Glomerular endothelial cell (primary cell): Measurements from ENCODE around the gene PPP4R2. TPM values are rescaled to one million over a fixed set of nuclear protein-coding genes. Genes with fewer than 3 reads are reported as not detected.

Source experiments
- DNase-seq: peaks from one replicate; pipeline ENCODE4 v3.0.0-alpha.2; 2011; ENCODE audit warnings: low read depth, low spot score; ENCODE audit errors: extremely low read depth
- total RNA-seq: library from RNA; depleted of rRNA; stranded (reverse); fragments of >200 nt; gene quantifications from 2 replicates; pipeline ENCODE4 v1.2.3, GENCODE V29; 2015

The PPP4R2 gene
- total RNA-seq: 33.5 and 37.0 TPM in 2 replicates

- no peak for DNase-seq
Observed at GRCh38 chr3:72996473-72997333, at the start of gene PPP4R2. Gene PPP4R2, plus strand, starts transcription at chr3:72996811. Its CDS starts 227 bp downstream, at chr3:72997038.

GRCh38 chr3:72947715-72948490, 48.7 kb upstream of the PPP4R2 start:
- no peak for DNase-seq

- DNase-seq: no peak
Observed at GRCh38 chr3:72949016-72949415, 47.6 kb upstream of the PPP4R2 start.

GRCh38 chr3:72950372-72950771, 46.2 kb upstream of the PPP4R2 start:
- DNase-seq: no peak

- no peak for DNase-seq
Observed at GRCh38 chr3:72950801-72951200, 45.8 kb upstream of the PPP4R2 start.

GRCh38 chr3:72951259-72951722, 45.3 kb upstream of the PPP4R2 start:
- no peak for DNase-seq

GRCh38 chr3:72953325-72953956, 43.2 kb upstream of the PPP4R2 start:
- no peak for DNase-seq

GRCh38 chr3:72957297-72957696, 39.3 kb upstream of the PPP4R2 start:
- DNase-seq: no peak

- DNase-seq: no peak
Observed at GRCh38 chr3:72959336-72959735, 37.3 kb upstream of the PPP4R2 start.

- DNase-seq: no peak
Observed at GRCh38 chr3:72960812-72961518, 35.6 kb upstream of the PPP4R2 start.

GRCh38 chr3:72961752-72962151, 34.9 kb upstream of the PPP4R2 start:
- no peak for DNase-seq

GRCh38 chr3:72962317-72962716, 34.3 kb upstream of the PPP4R2 start:
- no peak for DNase-seq

- DNase-seq: no peak
Observed at GRCh38 chr3:72964633-72965032, 32.0 kb upstream of the PPP4R2 start.

GRCh38 chr3:72968266-72968664, 28.3 kb upstream of the PPP4R2 start:
- no peak for DNase-seq

GRCh38 chr3:72969766-72970165, 26.8 kb upstream of the PPP4R2 start:
- DNase-seq: no peak

- no peak for DNase-seq
Observed at GRCh38 chr3:72970942-72971341, 25.7 kb upstream of the PPP4R2 start.

GRCh38 chr3:72972706-72973030, 23.9 kb upstream of the PPP4R2 start:
- DNase-seq: no peak

- DNase-seq: no peak
Observed at GRCh38 chr3:72973031-72973723, 23.4 kb upstream of the PPP4R2 start.

GRCh38 chr3:72973786-72974185, 22.8 kb upstream of the PPP4R2 start:
- DNase-seq: no peak

- DNase-seq: no peak
Observed at GRCh38 chr3:72974956-72975355, 21.7 kb upstream of the PPP4R2 start.
